Thyroid gland (tissue), 4 donors: ENCODE results near the gene KRTAP4-11.
"Not testable (repeated sequence)": the region's sequence is repeated elsewhere in the genome, so short reads cannot be mapped to it uniquely, and the experiment has no call there.

ENCODE experiments used
- CTCF ChIP-seq, 6 experiments: fragments of 200-600 bp in 3 of 6; fragments of 450-650 bp in 3 of 6; sonication (generic) in 3 of 6; IDR thresholded peaks; one replicate each; pipeline ENCODE4 v1.5.1; 2016 to 2019; ENCODE audit warnings: antibody characterized with exemption in 6 of 6, mild to moderate bottlenecking in 2 of 6, inconsistent platforms in 1 of 6, moderate library complexity in 1 of 6
- POLR2A ChIP-seq, 2 donors: fragments of 450-650 bp; IDR thresholded peaks; one replicate each; pipeline ENCODE4 v1.6.1; 2017; ENCODE audit warnings: antibody characterized with exemption in 2 of 2, mild to moderate bottlenecking in 2 of 2, moderate library complexity in 1 of 2

GRCh38 chr17:41123292-41123990 lies 5.3 kb upstream of the KRTAP4-11 start:
- TF ChIP-seq CTCF, POLR2A (IDR thresholded peaks at IDR 0.05): not testable (repeated sequence)
